Panc1 (cell line): Measurements from ENCODE around the gene ITGAD. TPM values are rescaled to one million over a fixed set of nuclear protein-coding genes. Genes with fewer than 3 reads are reported as not detected.

Experiments
- ATAC-seq: fragments of 200-7000 bp; cut with Tn5 transposase; 2 replicates; pipeline ENCODE4 v1.9.1; 2020; ENCODE audit warnings: mild to moderate bottlenecking, moderate library complexity
- BruUV-seq: library from RNA; stranded (reverse); fragments of 400-500 nt; replicated peaks from 2 replicates; lab custom pipeline; 2021; lab: Mats Ljungman, UMichigan
- CTCF ChIA-PET: fragments of 300-600 bp; sonication (Branson Sonifier 250); formaldehyde crosslinking; loops from one replicate; lab custom pipeline; 2022; ENCODE audit warnings: antibody characterized with exemption; lab: Charles Lee
- POLR2A ChIA-PET: fragments of 300-600 bp; sonication (Branson Sonifier 250); formaldehyde crosslinking; loops from one replicate; lab custom pipeline; 2022; ENCODE audit warnings: antibody characterized with exemption; lab: Charles Lee
- DNase-seq: peaks from one replicate; pipeline ENCODE4 v3.0.0-alpha.2; 2010; ENCODE audit warnings: low read depth, low spot score
- H3K27ac ChIP-seq: 2 replicates; pipeline ENCODE4 v1.5.1; 2011; ENCODE audit warnings: mild to moderate bottlenecking, low read length, inconsistent platforms
- H3K27me3 ChIP-seq: fragments of 200-500 bp; sonication (Bioruptor generic); 2 replicates; pipeline ENCODE4 v1.6.0; 2014; ENCODE audit warnings: low read length, inconsistent platforms; ENCODE audit not compliant: control insufficient read depth, insufficient read depth
- H3K36me3 ChIP-seq: fragments of 200-500 bp; sonication (Bioruptor generic); 2 replicates; pipeline ENCODE4 v1.5.1; 2014; ENCODE audit warnings: inconsistent platforms, mild to moderate bottlenecking, low read length, moderate library complexity; ENCODE audit not compliant: control insufficient read depth, insufficient read depth
- H3K4me1 ChIP-seq: 2 replicates; pipeline ENCODE4 v1.5.1; 2011; ENCODE audit warnings: inconsistent platforms, mild to moderate bottlenecking, low read length, moderate library complexity; ENCODE audit not compliant: control insufficient read depth, insufficient read depth
- H3K4me3 ChIP-seq, 2 experiments: 2 replicates each; pipeline ENCODE4 v1.5.1; 2011 to 2012; ENCODE audit warnings: low read depth in 2 of 2, low read length in 2 of 2, mild to moderate bottlenecking in 2 of 2, inconsistent platforms in 1 of 2, moderate library complexity in 1 of 2
- H3K9me3 ChIP-seq: fragments of 200-500 bp; sonication (Bioruptor generic); 2 replicates; pipeline ENCODE4 v1.5.1; 2014; ENCODE audit warnings: low read depth, mild to moderate bottlenecking, inconsistent platforms, low read length, moderate library complexity; ENCODE audit not compliant: control insufficient read depth, insufficient read depth
- POLR2AphosphoS5 ChIP-seq: IDR thresholded peaks from 2 replicates; pipeline ENCODE4 v1.6.1; 2012; ENCODE audit warnings: mild to moderate bottlenecking, low read depth, low read length, moderate library complexity
- SIN3A ChIP-seq: IDR thresholded peaks from 2 replicates; pipeline ENCODE4 v1.6.1; 2012; ENCODE audit warnings: low read depth, mild to moderate bottlenecking, low read length, moderate library complexity, borderline replicate concordance; ENCODE audit not compliant: insufficient read depth
- TCF7L2 ChIP-seq: IDR thresholded peaks from 2 replicates; pipeline ENCODE4 v1.6.1; 2011; ENCODE audit warnings: mild to moderate bottlenecking, low read depth, low read length, inconsistent platforms
- in situ Hi-C: cut with HindIII; loops from 2 replicates; pipeline ENCODE4 v1.10.0; 2016; ENCODE audit warnings: low sequenced_read_pairs, low pct_unique_long_range_greater_than_20kb
- intact Hi-C: fragments of 100-400 bp; cut with micrococcal nuclease; formaldehyde crosslinking; loops from one replicate; pipeline ENCODE4 v1.10.0; 2022; ENCODE audit not compliant: unreplicated experiment
- total RNA-seq: library from RNA; stranded (reverse); gene quantifications from one replicate; pipeline ENCODE4 v1.2.1, GENCODE V29; 2021; ENCODE audit not compliant: unreplicated experiment
- TF ChIP-seq, protein P1 (sequence below), 2 experiments: IDR thresholded peaks; 2 replicates each; pipeline ENCODE4 v1.6.1; 2011 to 2012; ENCODE audit warnings: low read depth in 2 of 2, control low read depth in 1 of 2, low read length in 1 of 2, mild to moderate bottlenecking in 1 of 2, moderate library complexity in 1 of 2; ENCODE audit not compliant: insufficient read depth in 1 of 2
- TF ChIP-seq, protein P2 (sequence below): fragments of 450-650 bp; IDR thresholded peaks from 2 replicates; pipeline ENCODE4 v1.5.1; 2017; ENCODE audit warnings: mild to moderate bottlenecking

The ITGAD gene
- total RNA-seq, 1 experiment from 2014 or later: not detected

DNA sequence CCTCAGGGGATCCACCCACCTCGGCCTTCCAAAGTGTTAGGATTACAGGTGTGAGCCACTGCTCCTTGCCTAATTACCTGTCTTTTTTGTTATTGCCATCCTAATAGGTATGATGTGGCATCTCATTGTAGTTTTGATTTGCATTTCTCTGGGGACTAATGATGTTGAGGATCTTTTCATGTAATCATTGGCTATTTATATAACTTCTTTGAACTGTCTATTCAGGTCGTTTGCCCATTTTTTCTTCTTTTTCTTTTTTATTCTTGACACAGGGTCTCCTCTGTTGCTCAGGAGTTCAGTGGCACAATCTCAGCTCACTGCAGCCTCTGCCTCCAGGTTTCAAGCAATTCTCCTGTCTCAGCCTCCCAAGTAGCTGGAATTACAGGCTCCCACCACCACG lies 77.5 kb downstream of the ITGAD start:
- in situ Hi-C loops: no loop called here
- DNase-seq (no peak), ATAC-seq (no peak)
- 0 out of 2 replicates have a peak, but pooled peaks cover 4% of the 10 kb centered on the region for H3K4me1 ChIP-seq
- intact Hi-C loops: loop anchor here (5.0 kb wide), 1 partner anchor 227 kb away; no protein-coding TSS in a partner anchor
- no peaks in the 10 kb centered on the region for H3K9me3 ChIP-seq
- no peaks in the 10 kb centered on the region for H3K27me3 ChIP-seq
- CTCF ChIA-PET: no interaction called here
- POLR2A ChIA-PET: no interaction called here
- no peak overlapping the region for H3K27ac ChIP-seq
- H3K36me3 ChIP-seq: peaks cover 3% of the 10 kb centered on the region; the same call in 1 of the 2 replicates
- no TSS peak for BruUV-seq
- TF ChIP-seq SIN3A: no peak
- TF ChIP-seq POLR2AphosphoS5: no peak
- TF ChIP-seq TCF7L2: no peak
- no peak overlapping the region for H3K4me3 ChIP-seq

DNA sequence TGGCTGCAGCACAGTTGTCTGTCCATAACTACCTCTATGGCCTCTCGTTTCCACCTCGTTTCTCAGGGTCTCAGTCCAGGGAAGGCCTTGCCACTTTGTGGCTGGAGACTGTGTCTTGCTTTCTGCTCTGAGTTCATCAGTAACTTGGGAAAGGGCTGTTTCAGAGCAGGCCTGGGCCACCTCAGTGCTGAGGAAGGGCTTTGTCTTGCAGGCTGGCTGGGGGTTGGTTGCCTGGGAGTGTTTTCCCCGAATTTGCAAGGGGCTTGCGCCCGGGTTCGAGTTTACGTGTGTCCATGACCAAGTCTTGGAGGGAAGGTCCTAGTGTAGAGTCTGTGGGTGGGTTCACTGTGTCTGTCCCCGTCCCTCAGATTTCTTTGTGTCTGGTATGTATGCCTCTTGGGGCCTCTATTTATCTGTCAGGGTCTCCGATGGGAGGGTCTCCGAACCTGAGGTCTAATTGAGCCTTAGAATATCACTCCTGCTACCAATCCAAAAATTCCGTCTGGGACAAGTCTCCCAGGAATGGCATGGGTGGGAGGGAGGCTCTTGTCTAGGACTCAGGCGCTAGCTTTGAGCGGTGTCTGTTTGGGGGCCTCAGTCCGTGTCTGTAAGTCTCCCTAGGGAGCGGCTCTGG lies 78.2 kb downstream of the ITGAD start:
- in situ Hi-C loops: no loop called here
- ChIA-PET CTCF (interaction anchor here (0.6 kb wide), 1 partner anchor 12 kb away, joined by 3 read pairs; the partner anchor contains the start of gene ARMC5), POLR2A (interaction anchor here (0.6 kb wide), 1 partner anchor 243 kb away, joined by 3 read pairs; no protein-coding TSS in a partner anchor)
- H3K9me3 ChIP-seq: no peaks in the 10 kb centered on the region
- ATAC-seq: no peak
- H3K4me3 ChIP-seq: peak overlapping the region; percentile 63 to 79
- no peaks in the 10 kb centered on the region for H3K27me3 ChIP-seq
- H3K27ac ChIP-seq: peak overlapping the region; percentile 83
- peaks cover 3% of the 10 kb centered on the region; the same call in 1 of the 2 replicates for H3K36me3 ChIP-seq
- DNase-seq: no peak
- intact Hi-C loops: loop anchor here (5.0 kb wide), 1 partner anchor 226 kb away; no protein-coding TSS in a partner anchor
- 0 out of 2 replicates have a peak, but pooled peaks cover 4% of the 10 kb centered on the region for H3K4me1 ChIP-seq
- TF ChIP-seq, protein P1, sequence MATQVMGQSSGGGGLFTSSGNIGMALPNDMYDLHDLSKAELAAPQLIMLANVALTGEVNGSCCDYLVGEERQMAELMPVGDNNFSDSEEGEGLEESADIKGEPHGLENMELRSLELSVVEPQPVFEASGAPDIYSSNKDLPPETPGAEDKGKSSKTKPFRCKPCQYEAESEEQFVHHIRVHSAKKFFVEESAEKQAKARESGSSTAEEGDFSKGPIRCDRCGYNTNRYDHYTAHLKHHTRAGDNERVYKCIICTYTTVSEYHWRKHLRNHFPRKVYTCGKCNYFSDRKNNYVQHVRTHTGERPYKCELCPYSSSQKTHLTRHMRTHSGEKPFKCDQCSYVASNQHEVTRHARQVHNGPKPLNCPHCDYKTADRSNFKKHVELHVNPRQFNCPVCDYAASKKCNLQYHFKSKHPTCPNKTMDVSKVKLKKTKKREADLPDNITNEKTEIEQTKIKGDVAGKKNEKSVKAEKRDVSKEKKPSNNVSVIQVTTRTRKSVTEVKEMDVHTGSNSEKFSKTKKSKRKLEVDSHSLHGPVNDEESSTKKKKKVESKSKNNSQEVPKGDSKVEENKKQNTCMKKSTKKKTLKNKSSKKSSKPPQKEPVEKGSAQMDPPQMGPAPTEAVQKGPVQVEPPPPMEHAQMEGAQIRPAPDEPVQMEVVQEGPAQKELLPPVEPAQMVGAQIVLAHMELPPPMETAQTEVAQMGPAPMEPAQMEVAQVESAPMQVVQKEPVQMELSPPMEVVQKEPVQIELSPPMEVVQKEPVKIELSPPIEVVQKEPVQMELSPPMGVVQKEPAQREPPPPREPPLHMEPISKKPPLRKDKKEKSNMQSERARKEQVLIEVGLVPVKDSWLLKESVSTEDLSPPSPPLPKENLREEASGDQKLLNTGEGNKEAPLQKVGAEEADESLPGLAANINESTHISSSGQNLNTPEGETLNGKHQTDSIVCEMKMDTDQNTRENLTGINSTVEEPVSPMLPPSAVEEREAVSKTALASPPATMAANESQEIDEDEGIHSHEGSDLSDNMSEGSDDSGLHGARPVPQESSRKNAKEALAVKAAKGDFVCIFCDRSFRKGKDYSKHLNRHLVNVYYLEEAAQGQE (IDR thresholded peaks at IDR 0.05; ENCODE audit: insufficient read depth in 1 of 2, low read depth in 2 of 2, low read length in 1 of 2): no peak
- no peak for TF ChIP-seq TCF7L2
- no peak for TF ChIP-seq SIN3A
- TF ChIP-seq, protein P2, sequence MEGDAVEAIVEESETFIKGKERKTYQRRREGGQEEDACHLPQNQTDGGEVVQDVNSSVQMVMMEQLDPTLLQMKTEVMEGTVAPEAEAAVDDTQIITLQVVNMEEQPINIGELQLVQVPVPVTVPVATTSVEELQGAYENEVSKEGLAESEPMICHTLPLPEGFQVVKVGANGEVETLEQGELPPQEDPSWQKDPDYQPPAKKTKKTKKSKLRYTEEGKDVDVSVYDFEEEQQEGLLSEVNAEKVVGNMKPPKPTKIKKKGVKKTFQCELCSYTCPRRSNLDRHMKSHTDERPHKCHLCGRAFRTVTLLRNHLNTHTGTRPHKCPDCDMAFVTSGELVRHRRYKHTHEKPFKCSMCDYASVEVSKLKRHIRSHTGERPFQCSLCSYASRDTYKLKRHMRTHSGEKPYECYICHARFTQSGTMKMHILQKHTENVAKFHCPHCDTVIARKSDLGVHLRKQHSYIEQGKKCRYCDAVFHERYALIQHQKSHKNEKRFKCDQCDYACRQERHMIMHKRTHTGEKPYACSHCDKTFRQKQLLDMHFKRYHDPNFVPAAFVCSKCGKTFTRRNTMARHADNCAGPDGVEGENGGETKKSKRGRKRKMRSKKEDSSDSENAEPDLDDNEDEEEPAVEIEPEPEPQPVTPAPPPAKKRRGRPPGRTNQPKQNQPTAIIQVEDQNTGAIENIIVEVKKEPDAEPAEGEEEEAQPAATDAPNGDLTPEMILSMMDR: no peak
- no peak for TF ChIP-seq POLR2AphosphoS5
- BruUV-seq: no TSS peak
